Progenitor cell of endocrine pancreas (in vitro differentiated cells): ENCODE data around the gene WDR89. TPM values are rescaled to one million over a fixed set of nuclear protein-coding genes. Genes with fewer than 3 reads are reported as not detected.
"Not testable (repeated sequence)": the region's sequence is repeated elsewhere in the genome, so short reads cannot be mapped to it uniquely, and the experiment has no call there.

Experiments used
- DNase-seq: peaks from one replicate; pipeline ENCODE4 v3.0.0; 2021; ENCODE audit warnings: low spot score; ENCODE audit not compliant: unreplicated experiment
- H3K27ac Mint-ChIP-seq: 2 replicates; pipeline ENCODE4 v1.8.0; 2021; ENCODE audit warnings: mild to moderate bottlenecking, moderate library complexity, mixed read lengths
- H3K27me3 Mint-ChIP-seq: 2 replicates; pipeline ENCODE4 v1.8.0; 2021; ENCODE audit warnings: mixed read lengths
- H3K36me3 Mint-ChIP-seq: 2 replicates; pipeline ENCODE4 v1.8.0; 2022; ENCODE audit warnings: mixed read lengths; ENCODE audit not compliant: insufficient read depth
- H3K4me1 Mint-ChIP-seq: 2 replicates; pipeline ENCODE4 v1.8.0; 2021; ENCODE audit warnings: low read depth, mixed read lengths
- H3K4me3 Mint-ChIP-seq: 2 replicates; pipeline ENCODE4 v1.8.0; 2021; ENCODE audit warnings: low read depth, mild to moderate bottlenecking, moderate library complexity, mixed read lengths
- H3K9me3 Mint-ChIP-seq: 2 replicates; pipeline ENCODE4 v1.8.0; 2021; ENCODE audit warnings: low read depth, mixed read lengths
- CTCF ChIP-seq: fragments of 200-600 bp; sonication (generic); IDR thresholded peaks from one replicate; pipeline ENCODE4 v1.5.0; 2021; ENCODE audit warnings: antibody characterized with exemption, mild to moderate bottlenecking; ENCODE audit not compliant: unreplicated experiment
- total RNA-seq: library from RNA; stranded (reverse); gene quantifications from 2 replicates; pipeline ENCODE4 v1.2.1, GENCODE V29; 2021

Gene WDR89
- total RNA-seq, 1 donor from 2014 or later, result 20.6 TPM

GRCh38 chr14:63604626-63605025 lies 37.0 kb downstream of the WDR89 start:
- Mint-ChIP-seq H3K9me3 (no peaks in the 10 kb centered on the region), H3K4me3 (no peak overlapping the region), H3K27ac (no peak overlapping the region), H3K36me3 (peaks cover 9% of the 10 kb centered on the region), H3K4me1 (no peaks in the 10 kb centered on the region), H3K27me3 (no peaks in the 10 kb centered on the region)
- no peak for DNase-seq
- no peak for TF ChIP-seq CTCF

DNA sequence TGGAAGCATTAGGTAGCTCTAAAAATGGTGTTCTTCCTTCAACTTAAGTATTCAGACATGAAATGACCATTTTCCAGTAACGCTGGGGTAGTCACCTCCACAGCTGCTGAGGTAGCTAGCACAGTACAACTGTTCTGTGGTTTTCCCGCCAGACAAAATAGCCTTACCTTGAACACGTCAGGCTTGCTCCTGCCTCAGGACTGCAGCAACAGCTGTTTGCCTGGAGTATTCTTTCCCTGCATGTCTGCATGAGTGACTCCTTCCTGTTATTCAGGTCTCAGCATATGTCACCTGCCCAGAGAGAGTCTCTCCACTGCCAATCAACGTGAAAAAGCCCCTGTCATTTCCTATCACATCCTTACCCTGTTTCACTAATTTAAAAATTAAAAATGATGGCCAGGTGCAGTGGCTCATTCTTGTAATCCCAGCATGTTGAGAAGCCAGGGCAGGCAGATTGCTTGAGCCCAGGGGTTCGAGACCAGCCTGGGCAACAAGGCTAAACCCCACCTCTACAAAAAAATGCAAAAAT lies 37.9 kb downstream of the WDR89 start:
- H3K9me3 Mint-ChIP-seq, result no peaks in the 10 kb centered on the region
- H3K4me1 Mint-ChIP-seq, result no peaks in the 10 kb centered on the region
- H3K27me3 Mint-ChIP-seq, result no peaks in the 10 kb centered on the region
- peaks cover 14% of the 10 kb centered on the region for H3K36me3 Mint-ChIP-seq
- no peak overlapping the region for H3K4me3 Mint-ChIP-seq
- H3K27ac Mint-ChIP-seq, result no peak overlapping the region
- DNase-seq, result no peak
- TF ChIP-seq CTCF, result no peak

DNA sequence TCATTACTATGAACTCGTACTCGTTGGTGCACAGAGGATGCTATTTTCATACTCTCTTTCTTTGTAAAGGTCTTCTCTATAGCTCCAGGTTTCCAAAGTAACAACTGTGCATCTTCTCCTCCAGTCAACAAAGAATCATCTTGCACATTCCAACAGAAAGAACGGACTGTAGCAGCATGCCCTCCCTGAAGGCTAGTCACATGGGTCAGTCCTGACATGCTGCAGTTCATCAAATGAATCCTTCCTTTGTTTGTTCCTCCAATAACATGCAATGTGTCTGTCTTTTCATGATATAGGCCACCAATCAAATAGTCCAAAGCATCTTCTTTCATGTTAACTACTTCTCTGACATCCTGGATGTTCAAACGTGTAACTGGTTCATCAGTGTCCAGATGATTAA lies 42.9 kb downstream of the WDR89 start:
- Mint-ChIP-seq H3K27me3 (no peaks in the 10 kb centered on the region), H3K36me3 (peaks cover 41% of the 10 kb centered on the region), H3K27ac (no peak overlapping the region), H3K4me1 (no peaks in the 10 kb centered on the region), H3K4me3 (no peak overlapping the region), H3K9me3 (peaks cover 22% of the 10 kb centered on the region)
- no peak for DNase-seq
- no peak for TF ChIP-seq CTCF

GRCh38 chr14:63596998-63597658 lies 44.5 kb downstream of the WDR89 start:
- Mint-ChIP-seq H3K36me3 (peaks cover 37% of the 10 kb centered on the region), H3K9me3 (peaks cover 26% of the 10 kb centered on the region), H3K4me3 (no peak overlapping the region), H3K27ac (peak overlapping the region; percentile 29), H3K4me1 (no peaks in the 10 kb centered on the region), H3K27me3 (no peaks in the 10 kb centered on the region)
- TF ChIP-seq CTCF, result no peak
- no peak for DNase-seq

- no peak overlapping the region for H3K27ac Mint-ChIP-seq
- H3K9me3 Mint-ChIP-seq, result peaks cover 26% of the 10 kb centered on the region
- DNase-seq, result no peak
- H3K27me3 Mint-ChIP-seq, result no peaks in the 10 kb centered on the region
- H3K4me1 Mint-ChIP-seq, result no peaks in the 10 kb centered on the region
- no peak for TF ChIP-seq CTCF
- peaks cover 33% of the 10 kb centered on the region for H3K36me3 Mint-ChIP-seq
- H3K4me3 Mint-ChIP-seq, result no peak overlapping the region
Measured at GRCh38 chr14:63594455-63595372, 47.0 kb downstream of the WDR89 start.

GRCh38 chr14:63583046-63583445 lies 58.6 kb downstream of the WDR89 start:
- H3K4me1 Mint-ChIP-seq, DNase-seq, H3K36me3 Mint-ChIP-seq, H3K9me3 Mint-ChIP-seq, H3K4me3 Mint-ChIP-seq, H3K27me3 Mint-ChIP-seq, H3K27ac Mint-ChIP-seq: not testable (repeated sequence)
